ENCODE measurements around the gene TMTC1. TPM values are rescaled to one million over a fixed set of nuclear protein-coding genes. Genes with fewer than 3 reads are reported as not detected.

Gene TMTC1
- total and polyA plus RNA-seq, 9 of the 15 experiments (the other 6 are each of a cell fraction or from before 2014, with no cell fraction given) = under 0.01 to 0.18 (median 0.06) TPM; not detected in 2

- POLR2A ChIA-PET = interaction anchor here (0.7 kb wide), 1 partner anchor 251 kb away, joined by 3 read pairs; no protein-coding TSS in a partner anchor
- Histone ChIP-seq H3K27me3 (ENCODE audit: control insufficient read depth in 2 of 2, insufficient read depth in 2 of 2, low read length in 2 of 2) (no peaks in the 10 kb centered on the region), H3K36me3 (ENCODE audit: control insufficient read depth, insufficient read depth, low read length) (no peaks in the 10 kb centered on the region), H4K20me1 (replicated peaks; ENCODE audit: control insufficient read depth, insufficient read depth, low read length) (no peaks in the 10 kb centered on the region), H3K4me2 (ENCODE audit: insufficient read depth, low read length) (no peak overlapping the region), H3K9me3 (replicated peaks; ENCODE audit: control insufficient read depth, insufficient read depth, low read depth, low read length) (no peaks in the 10 kb centered on the region), H3K4me3 (no peak overlapping the region), H2AFZ (ENCODE audit: low read depth, low read length) (no peak overlapping the region), H3K27ac (ENCODE audit: extremely low read depth, low read depth, low read length) (no peak overlapping the region), H3K9ac (ENCODE audit: insufficient read depth in 1 of 2, low read depth in 2 of 2, low read length in 2 of 2) (no peak overlapping the region), H3K4me1 (replicated peaks in 1 of 2; ENCODE audit: control insufficient read depth in 2 of 2, insufficient read depth in 2 of 2, low read length in 2 of 2) (no peaks in the 10 kb centered on the region), H3K79me2 (ENCODE audit: control insufficient read depth, insufficient read depth, low read length) (no peaks in the 10 kb centered on the region), H3K9me1 (ENCODE audit: control insufficient read depth, insufficient read depth, low read length) (no peaks in the 10 kb centered on the region)
- DNase-seq (ENCODE audit: extremely low read depth in 1 of 4, low spot score in 3 of 4) = no peak
- CTCF ChIA-PET (ENCODE audit: low intra/inter-chr PET ratio) = no interaction called here
- no TSS peak for BruUV-seq (replicated peaks)
- FAIRE-seq = no peak
- ATAC-seq = no peak
- intact Hi-C loops (cut with micrococcal nuclease) = no loop called here
- 0% methylated on average over 8 of the region's 8 CpGs for WGBS (ENCODE audit: insufficient coverage, low coverage, missing lambda C conversion rate)
- in situ Hi-C loops (cut with MboI) = no loop called here
- TF ChIP-seq DLX4 (CRISPR knock-in tag; IDR thresholded peaks at IDR 0.05) = no peak
- no peak for TF ChIP-seq GATAD2B (IDR thresholded peaks at IDR 0.05; ENCODE audit: borderline replicate concordance)
- TF ChIP-seq CREB3 (tag; conservative IDR thresholded peaks at IDR 0.05; ENCODE audit: low read depth) = no peak
- no peak for TF ChIP-seq FOXK1 (CRISPR knock-in tag; IDR thresholded peaks at IDR 0.05; ENCODE audit: borderline replicate concordance)
- no peak for TF ChIP-seq ZBTB17 (CRISPR knock-in tag; IDR thresholded peaks at IDR 0.05)
- TF ChIP-seq ELF2 (CRISPR knock-in tag; IDR thresholded peaks at IDR 0.05) = no peak
- no peak for TF ChIP-seq STAG1 (CRISPR knock-in tag; IDR thresholded peaks at IDR 0.05; ENCODE audit: borderline replicate concordance)
- no peak for TF ChIP-seq ZNF507 (tag; conservative IDR thresholded peaks at IDR 0.05)
- no peak for TF ChIP-seq SRSF9 (IDR thresholded peaks at IDR 0.05; ENCODE audit: borderline replicate concordance, low read depth, low read length)
- no peak for TF ChIP-seq GATA2 (CRISPR knock-in tag; IDR thresholded peaks at IDR 0.05)
- TF ChIP-seq TSHZ1 (CRISPR knock-in tag; IDR thresholded peaks at IDR 0.05) = no peak
- no peak for TF ChIP-seq CBFB (CRISPR knock-in tag; IDR thresholded peaks at IDR 0.05)
- no peak for TF ChIP-seq ARID3B (CRISPR knock-in tag; IDR thresholded peaks at IDR 0.05; ENCODE audit: borderline replicate concordance)
These were observed 29.2 kb downstream of the TMTC1 start for GRCh38 chr12:29754235-29755189.

All from K562 (cell line).